Lung (tissue), 12 donors: Measurements from ENCODE around the gene COBL. TPM values are rescaled to one million over a fixed set of nuclear protein-coding genes. Genes with fewer than 3 reads are reported as not detected.

Experiments
- ATAC-seq: fragments of 200-7000 bp; cut with Tn5 transposase; one replicate; pipeline ENCODE4 v1.9.1; 2020; ENCODE audit warnings: moderate number of reproducible peaks; ENCODE audit not compliant: insufficient read depth, low FRiP score
- DNase-seq, 3 donors: peaks; one replicate each; pipeline ENCODE4 v3.0.0-alpha.2; 2013 to 2017
- H3K27ac ChIP-seq, 2 donors: one replicate each; pipeline ENCODE4 v1.5.1; 2013; ENCODE audit warnings: mild to moderate bottlenecking in 2 of 2, moderate library complexity in 2 of 2, control low read depth in 1 of 2, inconsistent platforms in 1 of 2, low read depth in 1 of 2, low read length in 1 of 2
- H3K27me3 ChIP-seq, 3 donors: one replicate each; pipeline ENCODE4 v1.5.1; 2013; ENCODE audit warnings: low read length in 2 of 3; ENCODE audit not compliant: control insufficient read depth in 3 of 3, insufficient read depth in 3 of 3
- H3K36me3 ChIP-seq, 4 donors: one replicate each; pipeline ENCODE4 v1.5.1; 2013; ENCODE audit warnings: low read length in 4 of 4, mild to moderate bottlenecking in 1 of 4, moderate library complexity in 1 of 4; ENCODE audit not compliant: control insufficient read depth in 4 of 4, insufficient read depth in 4 of 4
- H3K4me1 ChIP-seq, 5 donors: one replicate each; pipeline ENCODE4 v1.5.1; 2013; ENCODE audit warnings: low read length in 5 of 5, mild to moderate bottlenecking in 2 of 5, moderate library complexity in 1 of 5; ENCODE audit not compliant: control insufficient read depth in 5 of 5, insufficient read depth in 5 of 5
- H3K4me3 ChIP-seq: one replicate; pipeline ENCODE4 v1.5.1; 2013; ENCODE audit warnings: mild to moderate bottlenecking, control low read depth, moderate library complexity
- H3K9ac ChIP-seq, 2 donors: one replicate each; pipeline ENCODE4 v1.5.1; 2013; ENCODE audit warnings: low read length in 2 of 2, control low read depth in 1 of 2; ENCODE audit not compliant: insufficient read depth in 1 of 2
- H3K9me3 ChIP-seq, 4 donors: one replicate each; pipeline ENCODE4 v1.5.1; 2013; ENCODE audit warnings: low read length in 3 of 4, mild to moderate bottlenecking in 1 of 4, moderate library complexity in 1 of 4; ENCODE audit not compliant: control insufficient read depth in 4 of 4, insufficient read depth in 3 of 4
- CTCF ChIP-seq: IDR thresholded peaks from 2 replicates; pipeline ENCODE4 v1.5.1; 2012; ENCODE audit warnings: mild to moderate bottlenecking; ENCODE audit errors: control extremely low read depth, extremely low read depth
- WGBS, 2 donors: extraction: QIAGEN DNeasy Blood & Tissue Kit; methylation state at CpG; one replicate each; pipeline ENCODE4 v1.1.7; 2013; 5-methylcytosine and 5-hydroxymethylcytosine counted together
- polyA plus RNA-seq, 2 donors: library from polyadenylated mRNA; stranded (reverse); fragments of 200-250 nt; gene quantifications; one replicate each; pipeline ENCODE4 v1.2.1, GENCODE V29; 2013
- total RNA-seq, 2 donors: library from RNA; depleted of rRNA in 1 of 2; stranded (reverse); fragments of >200 nt in 1 of 2; gene quantifications; one replicate each; pipeline ENCODE4 v1.2.1, GENCODE V29; 2014 to 2021
- donor health status: control.
- donor health status: control.
- donor health status: Bipolar disorder and iron deficiency.
- donor health status: healthy.
- donor health status: DM: yes; HTN: yes; CAD: no.

Gene COBL
- total and polyA plus RNA-seq, 4 donors, result 6.3 to 38.1 (median 15.0) TPM

- H3K27me3 ChIP-seq, result no peaks in the 10 kb centered on the region
- H3K4me1 ChIP-seq, result peaks cover 0 to 9% (median 0%) of the 10 kb centered on the region in 5 donors
- no peak for TF ChIP-seq CTCF
- H3K9ac ChIP-seq, result no peak overlapping the region
- ATAC-seq (no peak), DNase-seq (no peak)
- peaks cover 0 to 7% (median 1%) of the 10 kb centered on the region in 4 donors for H3K9me3 ChIP-seq
- no peak overlapping the region for H3K27ac ChIP-seq
- H3K4me3 ChIP-seq, result no peak overlapping the region
- WGBS, 2 donors, result 96 to 97% methylated on average over 7 of the region's 7 CpGs
- H3K36me3 ChIP-seq, result no peaks in the 10 kb centered on the region
Measured at GRCh38 chr7:51146816-51147586, 169.6 kb downstream of the COBL start.

GRCh38 chr7:51144178-51144577, 172.4 kb downstream of the COBL start:
- H3K36me3 ChIP-seq, result no peaks in the 10 kb centered on the region
- no peak overlapping the region for H3K27ac ChIP-seq
- no peak overlapping the region for H3K9ac ChIP-seq
- peaks cover 0 to 12% (median 0%) of the 10 kb centered on the region in 5 donors for H3K4me1 ChIP-seq
- H3K9me3 ChIP-seq, result peaks cover 0 to 7% (median 1%) of the 10 kb centered on the region in 4 donors
- H3K4me3 ChIP-seq, result no peak overlapping the region
- H3K27me3 ChIP-seq, result no peaks in the 10 kb centered on the region
- TF ChIP-seq CTCF, result no peak
- ATAC-seq (no peak), DNase-seq (no peak)
- WGBS, 2 donors, result 76 to 86% methylated on average over 7 of the region's 7 CpGs

- Histone ChIP-seq H3K27ac (no peak overlapping the region), H3K4me1 (peaks cover 0 to 12% (median 0%) of the 10 kb centered on the region in 5 donors)
- 69 to 73% methylated on average over 6 of the region's 6 CpGs for WGBS, 2 donors
Measured at GRCh38 chr7:51142741-51143385, 173.7 kb downstream of the COBL start.

More at GRCh38 chr7:51142741-51143385, 173.7 kb downstream of the COBL start:
- Histone ChIP-seq H3K4me3 (no peak overlapping the region), H3K9ac (no peak overlapping the region), H3K36me3 (no peaks in the 10 kb centered on the region), H3K27me3 (no peaks in the 10 kb centered on the region), H3K9me3 (peaks cover 0 to 8% (median 1%) of the 10 kb centered on the region in 4 donors)
- ATAC-seq (no peak), DNase-seq (no peak)
- TF ChIP-seq CTCF, result no peak
